Raji (cell line): Measurements from ENCODE around the gene ZSCAN18.

Experiments
- POLR2A ChIP-seq: IDR thresholded peaks from 2 replicates; pipeline ENCODE4 v1.6.1; 2011; ENCODE audit warnings: low read depth, low read length, control low read depth; ENCODE audit not compliant: insufficient read depth

ZSCAN18 gene

GRCh38 chr19:58097781-58098681, at the start of gene ZSCAN18:
TSS of gene ZSCAN18 (minus strand) at chr19:58098231. CDS start at chr19:58090267, 7,964 bp downstream.
- no peak for TF ChIP-seq POLR2A

- no peak for TF ChIP-seq POLR2A
These were observed 47.8 kb upstream of the ZSCAN18 start for GRCh38 chr19:58145849-58146248.

GRCh38 chr19:58134244-58134643, 36.2 kb upstream of the ZSCAN18 start:
- no peak for TF ChIP-seq POLR2A

GRCh38 chr19:58129284-58129683, 31.3 kb upstream of the ZSCAN18 start:
- TF ChIP-seq POLR2A: no peak

- TF ChIP-seq POLR2A: no peak
These were observed 30.1 kb upstream of the ZSCAN18 start for GRCh38 chr19:58128041-58128685.

- no peak for TF ChIP-seq POLR2A
These were observed 25.3 kb upstream of the ZSCAN18 start for GRCh38 chr19:58123354-58123753.

- TF ChIP-seq POLR2A: no peak
These were observed 21.1 kb upstream of the ZSCAN18 start for GRCh38 chr19:58118979-58119733.

- TF ChIP-seq POLR2A: no peak
These were observed 20.0 kb upstream of the ZSCAN18 start for GRCh38 chr19:58117841-58118575.

GRCh38 chr19:58108546-58108817, 10.5 kb upstream of the ZSCAN18 start:
- TF ChIP-seq POLR2A: no peak

GRCh38 chr19:58107778-58108545, 9.9 kb upstream of the ZSCAN18 start:
- TF ChIP-seq POLR2A: no peak

GRCh38 chr19:58098682-58098998, 609 bp upstream of the ZSCAN18 start:
- TF ChIP-seq POLR2A: no peak

- TF ChIP-seq POLR2A: no peak
These were observed 682 bp downstream of the ZSCAN18 start for GRCh38 chr19:58097349-58097748.

- TF ChIP-seq POLR2A: no peak
These were observed 1.1 kb downstream of the ZSCAN18 start for GRCh38 chr19:58096884-58097283.

GRCh38 chr19:58095328-58095727, 2.7 kb downstream of the ZSCAN18 start:
- TF ChIP-seq POLR2A: no peak
